Type B pancreatic cell (in vitro differentiated cells): Measurements from ENCODE around the gene ZFYVE19. TPM values are rescaled to one million over a fixed set of nuclear protein-coding genes. Genes with fewer than 3 reads are reported as not detected.

Source experiments
- DNase-seq: peaks from one replicate; pipeline ENCODE4 v3.0.0; 2021; ENCODE audit warnings: mixed read lengths; ENCODE audit not compliant: unreplicated experiment; ENCODE audit errors: extremely low spot score
- H3K27ac Mint-ChIP-seq: 2 replicates; pipeline ENCODE4 v1.8.0; 2021; ENCODE audit warnings: mild to moderate bottlenecking, mixed read lengths
- H3K27me3 Mint-ChIP-seq: 2 replicates; pipeline ENCODE4 v1.8.0; 2021; ENCODE audit warnings: mixed read lengths
- H3K36me3 Mint-ChIP-seq: 2 replicates; pipeline ENCODE4 v1.8.0; 2021; ENCODE audit warnings: mixed read lengths
- H3K4me1 Mint-ChIP-seq: one replicate; pipeline ENCODE4 v1.8.0; 2021; ENCODE audit warnings: mixed read lengths; ENCODE audit not compliant: unreplicated experiment
- H3K4me3 Mint-ChIP-seq: 2 replicates; pipeline ENCODE4 v1.8.0; 2021; ENCODE audit warnings: mild to moderate bottlenecking, mixed read lengths
- H3K9me3 Mint-ChIP-seq: 2 replicates; pipeline ENCODE4 v1.8.0; 2021; ENCODE audit warnings: mixed read lengths
- total RNA-seq: library from RNA; stranded (reverse); gene quantifications from 2 replicates; pipeline ENCODE4 v1.2.1, GENCODE V29; 2021; ENCODE audit warnings: low replicate concordance
- TF ChIP-seq, protein P1 (sequence below): fragments of 200-600 bp; sonication (generic); conservative IDR thresholded peaks from 2 replicates; pipeline ENCODE4 v1.5.0; 2021; ENCODE audit warnings: antibody characterized with exemption, mild to moderate bottlenecking

ZFYVE19 gene
- total RNA-seq, 1 donor from 2014 or later, result 31.6 TPM

DNA sequence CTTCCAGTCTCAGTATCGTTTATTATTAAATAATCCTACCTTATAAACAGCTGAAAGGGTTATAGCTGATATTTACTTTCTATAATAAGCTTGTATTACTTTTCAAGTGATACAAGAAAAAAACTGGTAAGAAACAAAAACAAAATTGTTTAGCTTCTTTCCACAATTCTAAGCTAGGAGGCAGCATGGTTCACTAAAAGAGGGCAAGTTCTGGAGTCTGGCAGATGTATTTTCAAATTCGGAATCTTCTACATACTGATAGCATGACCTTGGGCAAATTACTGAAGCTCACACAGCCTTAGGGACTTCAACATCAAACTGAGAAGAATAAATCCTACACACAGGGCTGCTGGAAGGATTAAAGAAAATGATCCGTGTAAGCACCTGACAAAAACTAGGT lies 21.7 kb upstream of the ZFYVE19 start:
- Mint-ChIP-seq H3K9me3 (no peaks in the 10 kb centered on the region), H3K36me3 (no peaks in the 10 kb centered on the region), H3K27me3 (no peaks in the 10 kb centered on the region), H3K4me1 (peaks cover 29% of the 10 kb centered on the region), H3K4me3 (peak overlapping the region; percentile 46), H3K27ac (peak overlapping the region; percentile 96)
- TF ChIP-seq, protein P1, sequence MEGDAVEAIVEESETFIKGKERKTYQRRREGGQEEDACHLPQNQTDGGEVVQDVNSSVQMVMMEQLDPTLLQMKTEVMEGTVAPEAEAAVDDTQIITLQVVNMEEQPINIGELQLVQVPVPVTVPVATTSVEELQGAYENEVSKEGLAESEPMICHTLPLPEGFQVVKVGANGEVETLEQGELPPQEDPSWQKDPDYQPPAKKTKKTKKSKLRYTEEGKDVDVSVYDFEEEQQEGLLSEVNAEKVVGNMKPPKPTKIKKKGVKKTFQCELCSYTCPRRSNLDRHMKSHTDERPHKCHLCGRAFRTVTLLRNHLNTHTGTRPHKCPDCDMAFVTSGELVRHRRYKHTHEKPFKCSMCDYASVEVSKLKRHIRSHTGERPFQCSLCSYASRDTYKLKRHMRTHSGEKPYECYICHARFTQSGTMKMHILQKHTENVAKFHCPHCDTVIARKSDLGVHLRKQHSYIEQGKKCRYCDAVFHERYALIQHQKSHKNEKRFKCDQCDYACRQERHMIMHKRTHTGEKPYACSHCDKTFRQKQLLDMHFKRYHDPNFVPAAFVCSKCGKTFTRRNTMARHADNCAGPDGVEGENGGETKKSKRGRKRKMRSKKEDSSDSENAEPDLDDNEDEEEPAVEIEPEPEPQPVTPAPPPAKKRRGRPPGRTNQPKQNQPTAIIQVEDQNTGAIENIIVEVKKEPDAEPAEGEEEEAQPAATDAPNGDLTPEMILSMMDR, result no peak
- no peak for DNase-seq

DNA sequence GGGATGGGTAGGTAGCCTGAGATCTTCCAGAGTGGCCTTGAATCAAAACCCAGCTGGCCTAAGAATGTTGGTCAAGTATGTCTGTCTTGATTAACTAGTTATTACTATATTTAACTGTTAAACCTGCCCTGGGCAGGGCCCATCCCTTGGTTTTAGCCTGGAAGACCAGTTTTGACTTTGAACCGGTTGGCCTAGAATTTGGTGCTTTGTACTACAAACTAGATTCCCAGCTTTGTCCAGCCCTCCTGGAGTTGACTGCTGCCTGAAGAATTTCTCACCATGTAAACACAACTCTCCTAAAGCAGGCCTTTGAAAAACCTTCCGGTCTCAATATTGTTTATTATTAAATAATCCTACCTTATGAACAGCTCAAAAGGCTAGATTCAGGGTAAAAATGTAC lies 21.1 kb upstream of the ZFYVE19 start:
- DNase-seq, result no peak
- Mint-ChIP-seq H3K4me3 (peak overlapping the region; percentile 46), H3K4me1 (peaks cover 29% of the 10 kb centered on the region), H3K27ac (peak overlapping the region; percentile 96), H3K9me3 (no peaks in the 10 kb centered on the region), H3K27me3 (no peaks in the 10 kb centered on the region), H3K36me3 (no peaks in the 10 kb centered on the region)
- TF ChIP-seq, protein P1, result no peak

DNA sequence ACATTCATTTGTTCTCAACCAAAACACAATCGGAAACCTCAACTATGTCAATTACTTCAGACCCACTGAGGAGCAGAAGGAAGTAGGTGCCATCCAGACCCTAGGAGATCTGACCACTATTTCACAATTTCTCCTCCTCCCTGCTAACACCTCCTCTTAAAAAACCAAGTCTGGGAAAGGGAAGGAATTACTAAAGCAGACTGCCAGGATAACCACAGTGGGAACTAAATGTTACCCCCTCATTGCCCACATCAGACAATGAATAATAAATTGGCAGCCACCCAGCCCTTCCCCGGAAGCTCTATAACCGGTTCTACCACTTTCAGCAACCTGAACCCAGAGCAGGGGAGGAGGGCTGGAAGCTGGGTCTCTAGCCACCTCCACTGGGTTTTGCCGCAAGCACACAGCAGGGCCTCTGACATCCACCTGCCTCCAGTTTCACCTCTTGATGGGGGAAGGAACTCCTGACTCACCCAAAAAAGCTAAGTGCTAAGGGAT lies 19.5 kb upstream of the ZFYVE19 start:
- peaks cover 4% of the 10 kb centered on the region for H3K36me3 Mint-ChIP-seq
- TF ChIP-seq, protein P1, result no peak
- H3K27me3 Mint-ChIP-seq, result no peaks in the 10 kb centered on the region
- no peaks in the 10 kb centered on the region for H3K9me3 Mint-ChIP-seq
- DNase-seq, result no peak
- H3K27ac Mint-ChIP-seq, result peak overlapping the region; percentile 96
- H3K4me3 Mint-ChIP-seq, result peak overlapping the region; percentile 60
- peaks cover 29% of the 10 kb centered on the region for H3K4me1 Mint-ChIP-seq

DNA sequence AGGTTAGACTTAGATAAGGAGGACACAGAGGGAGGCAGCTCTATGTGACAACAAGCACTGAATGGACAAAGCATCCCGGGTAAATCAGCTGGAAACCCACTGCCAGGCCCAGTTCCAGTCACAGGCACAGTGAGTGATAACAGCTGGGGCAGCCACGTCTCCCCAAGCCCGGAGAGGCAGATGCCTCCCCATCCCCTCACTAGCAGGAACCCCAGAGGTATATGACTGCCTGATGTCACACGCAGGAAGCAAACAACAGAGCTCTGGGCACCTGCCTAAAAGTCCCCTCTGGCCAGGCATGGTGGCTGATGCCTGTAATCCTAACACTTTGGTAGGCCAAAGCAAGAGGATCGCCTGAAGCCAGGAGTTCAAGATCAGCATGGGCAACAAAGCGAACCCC lies 18.9 kb upstream of the ZFYVE19 start:
- H3K36me3 Mint-ChIP-seq, result peaks cover 5% of the 10 kb centered on the region
- no peaks in the 10 kb centered on the region for H3K9me3 Mint-ChIP-seq
- no peaks in the 10 kb centered on the region for H3K27me3 Mint-ChIP-seq
- TF ChIP-seq, protein P1, result no peak
- H3K27ac Mint-ChIP-seq, result peak overlapping the region; percentile 96
- no peak for DNase-seq
- peak overlapping the region; percentile 39 for H3K4me3 Mint-ChIP-seq
- peaks cover 29% of the 10 kb centered on the region for H3K4me1 Mint-ChIP-seq

DNA sequence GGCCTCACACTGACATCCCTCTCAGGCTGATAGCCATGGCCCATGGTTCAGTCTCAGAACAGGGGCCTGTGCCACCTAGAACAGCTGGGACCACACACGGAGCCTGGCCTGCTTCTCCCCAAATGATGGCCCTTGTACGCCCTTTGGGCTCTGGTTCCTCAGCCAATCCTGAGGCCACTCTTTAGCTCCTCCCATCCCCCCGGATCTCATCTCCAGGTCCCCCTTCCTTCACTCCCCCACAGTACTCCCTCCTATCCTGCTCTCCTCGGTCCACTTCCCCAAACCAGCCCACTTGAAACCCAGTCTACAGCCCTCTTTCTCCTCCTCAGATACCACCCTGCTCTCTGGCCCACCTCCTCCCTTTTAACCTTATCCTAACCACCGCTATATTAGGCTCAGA lies 17.8 kb upstream of the ZFYVE19 start:
- no peak for DNase-seq
- H3K27me3 Mint-ChIP-seq, result no peaks in the 10 kb centered on the region
- peaks cover 38% of the 10 kb centered on the region for H3K4me1 Mint-ChIP-seq
- TF ChIP-seq, protein P1, result no peak
- H3K36me3 Mint-ChIP-seq, result peaks cover 10% of the 10 kb centered on the region
- peak overlapping the region; percentile 81 for H3K27ac Mint-ChIP-seq
- no peak overlapping the region for H3K4me3 Mint-ChIP-seq
- H3K9me3 Mint-ChIP-seq, result no peaks in the 10 kb centered on the region

DNA sequence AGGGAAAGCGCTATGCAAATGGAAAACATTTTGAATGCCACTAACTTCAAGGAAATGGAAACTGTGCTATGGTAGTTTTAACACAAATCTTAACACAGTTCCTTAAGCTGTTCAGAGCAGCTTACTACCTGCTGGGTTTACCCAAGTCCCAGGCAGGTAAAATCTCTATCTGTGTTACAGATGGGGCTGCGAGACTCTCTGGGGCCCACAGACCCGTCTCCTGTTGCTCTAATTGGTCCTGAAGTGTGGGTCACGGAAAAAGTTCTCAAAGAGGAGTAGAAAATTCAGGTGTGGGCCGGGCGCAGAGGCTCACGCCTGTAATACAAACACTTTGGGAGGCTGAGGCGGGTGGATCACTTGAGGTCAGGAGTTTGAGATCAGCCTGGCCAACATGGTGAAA lies 16.9 kb upstream of the ZFYVE19 start:
- peak overlapping the region; percentile 63 for H3K27ac Mint-ChIP-seq

More for the DNA sequence above, 16.9 kb upstream of the ZFYVE19 start:
- no peaks in the 10 kb centered on the region for H3K27me3 Mint-ChIP-seq
- H3K36me3 Mint-ChIP-seq, result peaks cover 10% of the 10 kb centered on the region
- no peak for DNase-seq
- H3K4me3 Mint-ChIP-seq, result no peak overlapping the region
- TF ChIP-seq, protein P1, result no peak
- H3K4me1 Mint-ChIP-seq, result peaks cover 40% of the 10 kb centered on the region
- H3K9me3 Mint-ChIP-seq, result no peaks in the 10 kb centered on the region
